Ovary (tissue), 3 donors: Measurements from ENCODE around the gene DMPK.

Experiments used
- POLR2A ChIP-seq: fragments of 450-650 bp; IDR thresholded peaks from one replicate; pipeline ENCODE4 v1.6.1; 2017; ENCODE audit warnings: antibody characterized with exemption, mild to moderate bottlenecking, moderate library complexity
- TF ChIP-seq, protein P1 (sequence below), 3 donors: fragments of 450-650 bp in 2 of 3; fragments of 200-600 bp in 1 of 3; IDR thresholded peaks; one replicate each; pipeline versions ENCODE4 v1.5.1 to v1.8.0; 2016 to 2022; ENCODE audit warnings: antibody characterized with exemption in 3 of 3, mild to moderate bottlenecking in 1 of 3
- donor health status: DM: no; HTN: no; CAD: no.

DNA sequence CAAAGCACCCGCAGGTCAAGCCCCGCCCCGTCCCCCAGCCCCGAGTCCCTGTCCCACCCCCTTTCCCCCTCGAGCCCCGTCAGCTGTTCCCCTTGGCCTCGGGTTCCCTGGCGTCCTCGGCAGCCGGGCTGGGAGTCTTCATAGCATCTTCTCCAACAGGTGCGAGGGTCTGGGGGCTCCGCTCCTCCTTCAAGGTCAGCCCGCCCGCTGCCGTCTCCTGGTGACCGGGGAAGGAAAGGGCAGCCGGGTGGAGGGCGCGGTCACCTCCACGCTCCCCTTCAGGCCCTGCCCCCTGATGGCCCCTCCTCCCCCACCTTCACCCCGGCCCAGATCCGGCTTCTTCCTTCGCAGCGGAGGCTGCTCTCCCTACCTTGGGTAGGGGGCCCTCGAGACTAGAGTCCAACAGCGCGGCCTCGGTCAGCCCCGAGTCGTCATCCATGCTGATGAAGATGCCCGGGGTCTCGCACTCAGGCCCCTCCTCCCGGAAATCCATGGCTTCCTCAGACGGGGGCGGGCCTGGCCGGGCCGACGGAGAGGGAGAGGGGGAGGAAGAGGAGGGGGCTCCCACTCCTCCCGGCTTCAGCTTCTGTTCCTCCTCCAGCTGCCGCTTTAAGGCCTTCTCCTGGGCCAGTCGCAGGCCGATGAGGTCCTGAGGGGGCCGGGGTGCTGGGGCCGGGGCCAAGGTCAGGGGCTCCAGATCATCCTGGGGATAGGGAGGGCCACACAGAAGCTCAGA is 33.4 kb upstream of the DMPK start:
- TF ChIP-seq, protein P1, sequence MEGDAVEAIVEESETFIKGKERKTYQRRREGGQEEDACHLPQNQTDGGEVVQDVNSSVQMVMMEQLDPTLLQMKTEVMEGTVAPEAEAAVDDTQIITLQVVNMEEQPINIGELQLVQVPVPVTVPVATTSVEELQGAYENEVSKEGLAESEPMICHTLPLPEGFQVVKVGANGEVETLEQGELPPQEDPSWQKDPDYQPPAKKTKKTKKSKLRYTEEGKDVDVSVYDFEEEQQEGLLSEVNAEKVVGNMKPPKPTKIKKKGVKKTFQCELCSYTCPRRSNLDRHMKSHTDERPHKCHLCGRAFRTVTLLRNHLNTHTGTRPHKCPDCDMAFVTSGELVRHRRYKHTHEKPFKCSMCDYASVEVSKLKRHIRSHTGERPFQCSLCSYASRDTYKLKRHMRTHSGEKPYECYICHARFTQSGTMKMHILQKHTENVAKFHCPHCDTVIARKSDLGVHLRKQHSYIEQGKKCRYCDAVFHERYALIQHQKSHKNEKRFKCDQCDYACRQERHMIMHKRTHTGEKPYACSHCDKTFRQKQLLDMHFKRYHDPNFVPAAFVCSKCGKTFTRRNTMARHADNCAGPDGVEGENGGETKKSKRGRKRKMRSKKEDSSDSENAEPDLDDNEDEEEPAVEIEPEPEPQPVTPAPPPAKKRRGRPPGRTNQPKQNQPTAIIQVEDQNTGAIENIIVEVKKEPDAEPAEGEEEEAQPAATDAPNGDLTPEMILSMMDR (IDR thresholded peaks at IDR 0.05): no peak
- no peak for TF ChIP-seq POLR2A
